Measurements from ENCODE around the gene XPC.

GRCh38 chr3:14118400-14119381 lies 59.7 kb downstream of the XPC start:
- no peak for TF ChIP-seq POLR2A (IDR thresholded peaks at IDR 0.05; ENCODE audit: low read length)
- no peak for TF ChIP-seq GATA1 (IDR thresholded peaks at IDR 0.05; ENCODE audit: low read depth, low read length)
